ENCODE results near the gene ILDR1.
"Not testable (repeated sequence)": the region's sequence is repeated elsewhere in the genome, so short reads cannot be mapped to it uniquely, and the experiment has no call there.

The ILDR1 gene

DNA sequence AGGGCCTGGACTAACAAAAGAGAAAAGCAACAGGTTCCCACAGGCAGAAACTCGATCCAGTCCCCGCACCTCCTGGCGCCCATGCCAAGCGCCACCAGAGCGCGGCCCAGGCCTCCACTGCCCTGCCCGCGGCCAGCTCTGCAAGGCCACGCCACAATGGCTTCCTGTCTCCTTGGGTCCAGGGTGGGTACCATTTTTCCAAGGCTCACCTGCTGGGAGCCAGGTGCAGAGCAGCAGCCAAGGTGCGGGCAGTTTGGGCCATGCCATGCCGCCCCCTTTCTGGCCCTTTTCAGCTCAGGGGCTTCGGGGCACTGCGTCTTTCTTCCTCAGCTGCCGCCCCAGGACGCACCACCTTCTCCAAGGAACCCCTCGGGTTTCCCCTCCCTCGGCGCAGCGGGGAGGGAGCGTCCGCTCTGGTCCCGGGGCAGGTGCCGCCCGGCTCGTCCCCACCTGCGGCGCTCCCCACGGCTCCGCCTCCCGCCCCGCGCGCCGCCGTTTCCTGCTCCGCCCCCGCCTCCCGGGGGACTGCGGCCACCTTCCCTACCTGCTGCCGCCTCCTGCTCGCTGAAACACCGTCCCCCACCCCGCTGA lies at the start of gene ILDR1:
TSS of gene ILDR1 (minus strand) at position 437 of the 591 bp plus-strand sequence. CDS start at position 267, 170 bp downstream.
- DNase-seq: peak; percentile 81

DNA sequence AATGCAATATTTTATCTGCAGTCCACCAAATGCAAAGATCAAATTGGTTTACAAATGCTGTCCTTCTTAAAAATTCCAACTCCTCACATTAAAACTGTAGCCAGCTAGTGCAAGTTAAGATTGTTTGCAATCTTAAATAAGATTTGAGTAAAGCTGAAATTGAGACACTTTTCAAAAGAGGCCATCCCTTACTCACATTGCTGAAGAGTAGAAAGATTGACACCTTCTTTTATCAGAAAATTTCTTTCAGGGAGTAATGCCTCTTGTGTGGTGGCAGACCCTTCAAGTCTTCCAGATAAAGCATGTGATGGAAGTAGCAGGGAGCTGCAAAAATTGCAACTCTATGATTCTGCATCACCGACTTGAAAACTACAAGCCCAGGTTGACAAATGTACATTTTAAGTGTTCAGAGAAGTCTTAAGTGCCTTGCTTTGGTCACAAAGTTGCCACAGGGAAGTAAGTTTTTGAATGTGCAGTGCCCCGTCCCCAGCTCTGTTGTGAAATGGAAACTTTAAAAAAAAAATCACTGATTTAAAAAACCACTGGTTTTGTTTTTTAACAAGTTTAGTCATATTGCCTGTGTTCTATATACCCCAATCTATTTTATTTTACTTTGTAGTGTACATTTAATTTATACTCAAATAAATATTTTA lies 45.7 kb upstream of the ILDR1 start:
- DNase-seq: no peak

DNA sequence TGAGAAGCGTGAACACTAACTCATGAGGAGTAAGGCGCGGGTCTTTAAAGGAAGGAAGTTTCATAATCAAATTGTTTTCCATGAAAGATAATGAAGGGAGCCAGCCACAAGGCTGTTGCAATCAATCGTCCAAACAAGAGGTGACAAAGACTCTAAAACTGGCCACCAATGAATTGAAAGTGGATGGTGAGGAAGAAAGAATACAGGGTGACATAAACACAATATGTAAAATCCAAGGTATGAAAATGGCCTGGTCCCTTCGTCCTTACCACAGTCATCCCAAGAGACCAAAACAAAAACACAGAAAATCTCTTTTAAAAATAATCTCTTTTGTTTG lies 45.1 kb upstream of the ILDR1 start:
- DNase-seq: no peak

DNA sequence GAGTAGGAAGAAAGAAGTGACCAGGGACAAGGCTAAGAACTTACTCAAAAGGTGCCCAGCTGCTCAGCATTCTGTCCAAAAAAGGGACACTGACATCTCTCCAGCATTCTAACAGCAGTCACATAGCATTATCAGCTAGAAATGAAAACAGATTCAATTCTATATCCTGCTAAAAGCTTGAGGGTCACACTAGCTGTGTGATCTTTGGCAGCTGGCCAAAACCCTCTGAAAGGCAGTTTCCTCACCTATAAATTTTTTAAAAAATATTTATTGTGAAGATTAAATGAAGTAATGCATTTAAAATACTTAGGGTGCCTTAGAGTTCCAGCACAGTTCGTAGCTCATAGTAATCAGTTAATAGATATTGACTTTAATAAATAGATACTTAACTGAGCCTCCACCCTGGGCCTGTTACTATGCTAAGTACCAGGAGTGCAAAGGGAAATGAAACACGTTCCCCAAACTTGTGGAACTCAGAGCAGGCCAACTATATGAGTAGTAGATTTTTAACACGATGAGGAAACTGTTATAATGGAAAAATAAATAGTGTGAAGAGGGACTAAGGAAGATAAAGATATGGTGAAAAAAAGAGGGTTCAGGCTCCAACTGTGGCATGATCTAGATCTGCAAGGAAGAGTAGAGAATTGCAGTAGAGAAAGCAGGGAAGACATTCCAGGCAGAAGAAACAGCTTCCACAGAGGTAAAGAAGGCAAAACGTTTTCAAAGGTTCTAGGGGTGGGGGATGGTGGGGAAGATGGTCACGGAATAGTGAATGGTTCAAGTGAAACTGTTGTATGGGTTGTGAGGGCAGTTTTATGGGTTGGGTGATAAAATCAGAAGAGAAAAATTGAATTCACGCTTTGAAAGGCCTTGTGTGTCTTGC lies 44.5 kb upstream of the ILDR1 start:
- no peak for DNase-seq

DNA sequence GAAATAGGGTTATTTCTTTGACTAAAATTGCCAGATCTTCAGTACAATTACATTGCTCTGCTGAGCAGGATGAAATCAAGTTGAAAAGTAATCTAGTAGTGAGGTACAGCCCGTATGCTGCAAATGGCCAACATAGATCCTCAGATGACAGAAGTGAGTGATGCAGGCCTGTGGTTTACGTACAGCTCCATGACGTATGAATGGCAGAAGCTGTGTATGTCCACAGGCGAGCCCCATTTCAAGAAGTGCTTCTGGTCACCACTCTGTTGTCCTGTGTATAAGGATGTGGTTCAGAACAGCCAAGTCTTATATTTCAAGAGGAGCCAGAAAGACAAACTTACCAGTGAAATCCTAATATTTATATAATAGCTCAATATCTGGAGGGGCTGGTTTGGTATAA lies 42.3 kb upstream of the ILDR1 start:
- DNase-seq: no peak

DNA sequence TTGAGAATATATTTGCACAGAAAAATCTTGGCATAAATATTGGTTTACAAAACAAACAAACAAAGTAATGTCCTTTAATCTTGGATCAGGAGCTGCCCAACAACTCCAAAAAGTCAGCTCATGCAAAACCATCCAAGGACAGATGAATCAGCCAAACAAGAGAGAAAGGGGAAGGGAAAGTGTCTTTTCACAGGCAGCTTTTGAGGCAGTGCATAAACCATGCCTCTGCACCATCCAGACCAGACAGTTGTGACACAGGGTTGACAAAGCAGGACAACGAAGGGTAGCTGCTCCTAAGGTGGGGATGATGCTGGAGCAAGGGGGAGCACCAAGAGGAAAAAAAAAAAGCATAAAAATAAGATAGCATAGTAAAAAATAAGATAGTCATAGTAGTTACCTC lies 41.9 kb upstream of the ILDR1 start:
- no peak for DNase-seq

DNA sequence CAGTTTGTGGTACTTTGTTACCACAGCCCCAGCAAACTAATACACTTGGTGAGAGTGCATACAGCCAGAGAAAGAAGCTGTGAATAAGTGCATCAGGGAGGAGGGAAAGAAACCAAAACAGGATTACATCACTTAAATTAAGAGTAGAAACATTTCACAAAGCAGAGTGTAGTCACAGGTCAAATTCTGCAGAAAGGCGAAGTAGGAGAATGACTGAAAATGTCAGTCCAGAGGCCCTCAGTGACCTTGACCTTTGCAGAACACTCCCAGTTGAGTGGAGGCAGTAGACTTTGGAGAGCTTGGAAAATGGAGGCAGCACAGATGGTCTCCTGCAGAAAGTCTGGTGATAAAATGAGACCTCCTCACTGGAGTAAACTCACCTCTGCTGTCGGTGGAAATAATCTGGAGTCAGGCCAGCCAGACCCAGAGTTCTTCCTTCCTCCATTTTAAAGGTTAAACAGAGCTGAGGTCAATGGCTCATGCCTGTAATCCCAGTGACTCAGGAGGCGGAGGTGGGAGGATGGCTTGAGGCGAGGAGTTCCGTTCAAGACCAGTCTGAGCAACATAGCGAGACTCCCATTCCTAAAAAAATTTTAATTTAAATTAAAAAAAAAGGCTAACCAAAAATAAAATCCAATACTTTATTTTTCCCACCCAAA lies 38.1 kb upstream of the ILDR1 start:
- DNase-seq: no peak

DNA sequence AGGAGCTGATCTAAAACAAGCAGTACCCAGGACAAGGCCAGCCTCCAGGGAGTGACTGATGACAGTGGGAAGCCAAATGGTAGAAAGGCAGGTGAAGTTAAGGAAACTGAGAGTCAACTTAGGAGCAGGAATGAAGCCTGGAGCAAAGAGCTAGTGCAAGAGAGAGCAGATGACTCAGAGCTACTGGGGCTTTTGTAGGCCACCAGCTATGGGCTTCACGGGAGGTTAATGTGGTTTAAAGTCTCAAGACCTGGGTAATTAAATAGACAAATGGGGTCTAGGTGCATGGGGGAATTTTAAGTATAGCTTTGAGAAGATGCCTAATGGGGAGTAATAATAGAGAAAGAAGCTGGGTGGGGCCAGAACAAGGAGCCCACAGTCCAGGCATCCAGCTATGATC lies 36.2 kb upstream of the ILDR1 start:
- no peak for DNase-seq

DNA sequence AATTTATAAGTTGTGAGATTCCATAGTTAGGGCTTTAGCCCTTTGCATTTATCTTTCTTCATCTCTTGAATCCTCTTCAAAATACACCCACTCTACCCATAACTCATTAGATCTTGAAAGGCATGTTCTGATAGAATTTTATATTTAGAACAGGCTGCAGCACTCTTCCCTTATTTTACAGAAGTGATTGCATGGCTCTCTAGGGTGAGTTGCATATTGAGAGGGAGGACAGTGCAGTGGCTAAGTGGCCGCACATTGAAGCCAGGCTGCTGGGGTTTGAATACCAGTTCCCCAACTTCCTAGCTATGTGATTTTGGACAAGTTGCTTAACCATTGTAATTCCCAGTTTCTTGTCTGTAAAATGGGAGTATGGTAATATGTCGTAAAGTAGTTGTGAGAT lies 35.6 kb upstream of the ILDR1 start:
- DNase-seq: no peak

DNA sequence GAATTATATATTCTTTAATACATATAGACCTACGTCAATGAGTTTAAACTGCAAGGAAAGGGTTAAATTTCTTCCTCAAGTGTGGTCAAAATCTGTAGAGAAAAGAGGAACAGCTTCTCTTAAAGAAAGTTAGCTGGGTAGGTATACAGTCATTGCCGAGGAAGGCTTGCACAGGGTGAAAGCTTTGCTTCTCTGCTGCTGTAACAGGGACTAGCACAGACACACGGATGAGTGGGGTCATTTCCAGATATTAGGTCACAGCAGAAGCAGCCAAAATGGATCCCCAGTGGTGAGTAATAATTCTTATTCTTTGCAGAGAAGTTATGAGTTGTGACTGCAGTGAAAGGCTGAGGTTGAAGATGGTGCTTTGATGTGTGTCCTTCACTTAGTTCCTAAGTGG lies 33.2 kb upstream of the ILDR1 start, which contains the start of gene CD86:
TSS of gene CD86 (plus strand) at position 148 of the 400 bp plus-strand sequence. CDS start at position 276, 128 bp downstream.
- DNase-seq: no peak

DNA sequence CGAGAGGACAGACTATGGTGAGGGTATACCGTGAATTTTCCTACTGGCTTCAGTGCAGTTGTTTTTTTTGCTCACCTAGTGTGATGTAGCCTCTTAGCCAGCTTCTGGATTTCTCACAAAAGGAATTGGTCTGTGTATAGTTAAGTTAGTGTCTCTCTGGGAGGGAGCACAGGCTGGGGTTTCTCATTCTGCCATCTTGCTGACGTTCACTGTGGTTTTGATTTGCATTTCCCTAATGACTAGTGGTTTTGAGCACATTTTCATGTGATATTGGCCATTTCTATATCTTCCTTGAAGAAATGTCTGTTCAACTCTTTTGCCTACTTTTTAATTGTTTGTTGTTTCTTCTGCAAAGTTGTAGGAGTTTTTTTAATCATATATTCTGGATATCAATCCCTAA lies 30.9 kb upstream of the ILDR1 start:
- no peak for DNase-seq

DNA sequence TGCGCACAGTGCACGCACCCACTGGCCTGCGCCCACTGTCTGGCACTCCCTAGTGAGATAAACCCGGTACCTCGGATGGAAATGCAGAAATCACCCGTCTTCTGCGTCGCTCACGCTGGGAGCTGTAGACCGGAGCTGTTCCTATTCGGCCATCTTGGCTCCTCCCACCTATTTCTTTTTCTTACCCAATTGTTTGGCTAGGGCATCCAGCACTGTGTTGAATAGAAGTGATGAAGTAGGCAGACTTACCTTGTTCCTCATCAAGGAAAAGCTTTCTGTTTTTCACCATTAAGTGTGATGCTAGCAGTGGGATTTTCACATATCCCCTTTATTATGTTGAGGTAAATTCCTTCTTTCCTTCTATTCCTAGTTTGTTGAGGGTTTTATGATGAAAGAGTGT lies 25.7 kb upstream of the ILDR1 start:
- DNase-seq: not testable (repeated sequence)

DNA sequence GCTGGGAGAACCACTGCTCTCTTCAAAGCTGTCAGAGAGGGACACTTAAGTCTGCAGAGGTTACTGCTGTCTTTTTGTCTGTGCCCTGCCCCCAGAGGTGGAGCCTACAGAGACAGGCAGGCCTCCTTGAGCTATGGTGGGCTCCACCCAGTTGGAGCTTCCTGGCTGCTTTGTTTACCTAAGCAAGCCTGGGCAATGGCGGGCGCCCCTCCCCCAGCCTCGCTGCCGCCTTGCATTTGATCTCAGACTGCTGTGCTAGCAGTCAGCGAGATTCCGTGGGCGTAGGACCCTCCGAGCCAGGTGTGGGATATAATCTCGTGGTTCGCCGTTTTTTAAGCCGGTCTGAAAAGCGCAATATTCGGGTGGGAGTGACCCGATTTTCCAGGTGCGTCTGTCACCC lies 25.2 kb upstream of the ILDR1 start:
- DNase-seq: not testable (repeated sequence)

DNA sequence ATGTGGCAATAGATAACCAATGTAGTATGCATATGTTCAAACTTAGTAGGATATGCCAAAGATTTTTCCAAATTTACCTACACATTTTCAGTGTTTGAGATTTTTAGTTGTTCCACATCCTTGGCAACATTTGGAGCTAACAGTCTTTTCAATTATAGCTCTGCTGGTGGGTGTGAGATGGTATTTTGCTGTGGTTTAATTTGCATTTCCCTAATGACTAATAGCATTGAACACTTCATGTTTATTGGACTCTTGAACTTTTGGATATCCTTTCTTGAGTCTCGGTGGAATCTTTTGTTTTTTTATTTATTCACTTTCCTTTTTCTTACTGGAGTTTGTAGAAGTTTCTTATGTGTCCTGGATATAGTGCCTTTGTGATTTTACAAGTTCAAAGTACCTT lies 11.0 kb upstream of the ILDR1 start:
- DNase-seq: no peak

DNA sequence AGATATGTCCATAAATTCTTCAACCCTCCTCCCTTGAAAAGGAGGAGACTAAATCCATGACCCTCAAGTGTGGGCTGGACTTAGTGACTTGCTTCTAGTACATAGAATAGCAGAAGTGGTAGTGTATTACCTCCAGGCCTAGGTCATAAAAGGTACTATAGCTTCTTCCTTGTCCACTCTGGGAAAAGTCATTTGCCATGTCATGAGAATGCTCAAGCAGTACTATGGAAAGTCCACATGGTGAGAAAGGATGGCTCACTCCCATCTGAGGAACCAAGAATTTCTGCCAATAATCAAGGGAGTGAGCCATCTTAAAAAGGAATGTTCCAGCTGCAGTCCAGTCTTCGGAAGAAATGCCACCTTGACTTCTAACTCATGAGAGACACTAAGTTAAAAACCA lies 10.5 kb upstream of the ILDR1 start:
- no peak for DNase-seq

DNA sequence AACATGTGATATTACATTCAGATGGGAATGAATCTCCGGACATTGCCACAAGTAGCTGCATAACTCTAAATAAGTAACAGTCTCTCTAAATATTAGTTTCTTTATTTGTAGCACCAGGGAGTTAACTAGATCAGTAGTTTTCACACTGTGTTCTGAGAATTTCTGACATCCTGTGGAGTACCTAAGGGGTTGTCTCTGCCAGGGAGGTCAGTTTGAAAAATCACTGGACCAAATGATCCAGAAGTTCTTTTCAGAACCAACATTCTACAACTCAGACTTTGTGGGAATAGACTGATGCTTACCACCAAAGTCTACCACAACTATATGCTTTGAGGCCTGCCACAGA lies 9.0 kb upstream of the ILDR1 start:
- no peak for DNase-seq

DNA sequence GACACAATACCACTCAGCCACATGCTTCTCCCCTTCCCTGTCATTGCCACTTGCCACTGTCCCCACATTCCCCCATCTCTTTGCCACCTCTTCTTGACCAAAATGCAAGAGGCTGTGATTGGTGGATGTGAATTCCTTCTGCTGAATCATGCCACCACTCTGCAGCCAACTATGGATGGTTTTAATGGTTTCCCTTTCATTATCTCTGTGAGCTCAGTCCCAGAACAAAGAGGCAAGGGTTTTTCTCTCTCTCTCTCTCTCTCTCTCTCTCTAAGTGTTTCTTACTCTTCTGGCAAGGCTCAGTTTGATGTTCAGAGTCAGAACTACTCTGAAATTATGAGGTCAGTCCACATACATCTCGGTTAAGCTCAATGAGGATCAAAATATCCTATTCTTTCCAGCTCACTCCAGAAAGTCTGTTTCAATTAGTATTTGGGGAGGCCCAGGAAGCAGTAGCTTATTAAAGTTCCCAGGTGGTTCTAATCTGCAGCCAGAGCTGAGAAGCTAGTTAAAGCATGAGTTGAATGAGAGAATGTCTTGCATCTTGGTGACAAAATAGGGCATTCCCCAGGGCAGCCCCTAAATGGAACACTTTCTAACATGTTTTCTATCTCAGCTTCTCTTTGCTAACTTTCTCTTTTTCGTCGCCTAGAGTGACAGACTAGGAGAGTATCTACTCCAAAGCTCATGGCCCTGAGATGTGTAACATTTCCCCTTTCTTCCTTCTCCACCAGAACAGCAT lies 8.5 kb upstream of the ILDR1 start:
- no peak for DNase-seq

DNA sequence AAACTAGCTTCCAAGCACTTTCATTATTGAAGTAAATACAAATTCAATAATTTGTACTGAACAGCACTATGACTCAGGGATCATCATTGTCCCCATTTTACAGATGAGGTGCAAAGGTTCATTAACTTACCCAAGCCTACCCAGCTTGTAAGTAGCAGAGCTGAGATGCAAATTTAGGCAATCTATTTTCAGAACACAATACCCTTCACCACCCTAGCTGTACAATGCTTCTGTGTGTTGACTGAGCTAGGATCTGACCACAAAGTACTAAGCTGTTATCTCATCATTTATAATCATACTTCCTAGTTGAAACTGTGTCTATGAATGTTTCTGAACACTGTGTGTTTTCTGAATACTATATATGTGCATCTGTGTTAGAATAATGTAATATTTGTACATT lies 3.2 kb upstream of the ILDR1 start:
- DNase-seq: no peak

DNA sequence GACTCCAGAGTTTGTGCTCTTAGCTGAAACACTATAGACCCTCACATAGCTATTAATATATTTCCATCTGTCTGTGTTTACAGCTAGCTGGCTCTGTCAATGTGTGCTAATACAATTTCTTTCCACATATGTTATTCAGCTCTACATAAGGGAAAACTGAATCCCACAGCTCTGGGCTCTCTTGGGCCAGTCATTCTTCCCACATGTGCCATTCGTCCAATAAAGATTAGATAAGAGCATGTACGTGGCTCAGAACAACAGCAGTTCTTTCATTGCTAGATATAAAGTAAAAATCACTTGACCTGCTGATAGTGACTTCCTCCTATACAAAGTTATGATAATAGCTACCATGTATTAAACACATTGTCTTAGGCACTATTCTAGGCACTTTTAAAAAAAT lies 2.8 kb upstream of the ILDR1 start:
- no peak for DNase-seq

DNA sequence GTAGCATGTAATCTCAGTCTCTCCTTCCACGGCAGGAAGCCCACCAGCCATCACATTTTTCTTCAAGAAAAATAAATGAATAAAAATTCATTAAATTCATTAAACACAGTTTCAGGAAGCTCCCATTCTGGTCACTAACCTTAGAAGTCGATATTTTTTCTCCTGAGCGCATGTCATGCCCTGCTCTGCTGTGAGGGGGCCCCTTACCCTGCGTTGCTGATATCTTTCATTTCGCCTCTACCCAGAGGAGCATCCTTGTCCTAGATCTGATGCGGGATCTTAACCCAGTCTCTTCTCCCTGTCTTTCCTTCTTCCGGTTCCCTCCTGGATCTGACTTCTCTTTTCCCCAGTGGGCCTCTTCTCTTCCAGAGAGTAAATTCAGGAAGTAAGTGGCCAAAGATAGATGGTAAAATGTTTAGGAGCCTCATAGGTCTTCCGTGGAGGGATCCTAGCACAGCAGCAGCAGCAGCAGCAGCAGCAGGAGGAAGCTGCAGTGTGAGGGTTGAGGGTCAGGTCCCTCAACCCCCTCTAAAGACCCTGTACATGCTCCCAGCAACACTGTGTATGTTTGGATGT lies 1.4 kb upstream of the ILDR1 start:
- no peak for DNase-seq

DNA sequence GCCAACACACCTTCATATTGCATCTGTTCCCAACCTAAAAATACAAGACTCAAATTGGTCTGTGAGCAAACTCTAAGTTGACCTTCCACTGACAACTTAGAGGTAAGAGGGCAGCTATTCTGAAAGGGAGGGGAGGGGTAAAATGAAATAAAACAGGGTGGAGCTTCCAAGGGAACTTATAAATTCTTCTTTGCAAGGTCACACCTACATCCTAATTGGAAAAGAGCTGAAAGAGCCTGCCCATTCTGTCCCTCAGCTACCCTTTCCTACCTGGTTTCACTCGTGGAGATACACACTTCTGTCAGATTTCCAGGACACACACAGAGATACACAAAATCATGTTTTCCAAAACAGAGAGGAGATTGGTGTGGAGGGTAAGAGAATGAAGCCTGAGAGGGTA lies 1.0 kb downstream of the ILDR1 start:
- DNase-seq: no peak

DNA sequence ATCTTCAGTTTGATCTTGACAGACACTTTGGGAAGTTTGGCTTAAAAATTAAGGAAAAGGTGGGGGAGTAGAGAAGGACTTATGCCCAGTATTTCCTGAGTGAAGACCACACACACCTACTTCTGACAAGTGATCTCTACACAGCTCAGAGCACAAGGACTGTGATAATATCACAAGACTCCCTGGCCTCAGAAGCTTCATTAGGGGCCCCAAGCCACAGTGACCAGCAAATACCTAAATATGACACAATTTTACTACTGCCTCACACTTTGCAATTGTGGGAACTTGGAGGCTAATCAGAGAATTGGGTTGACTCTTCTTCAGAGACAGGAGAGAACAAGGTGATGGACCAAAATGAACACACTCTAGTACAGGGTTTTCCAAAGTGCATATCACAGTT lies 2.6 kb downstream of the ILDR1 start:
- no peak for DNase-seq

DNA sequence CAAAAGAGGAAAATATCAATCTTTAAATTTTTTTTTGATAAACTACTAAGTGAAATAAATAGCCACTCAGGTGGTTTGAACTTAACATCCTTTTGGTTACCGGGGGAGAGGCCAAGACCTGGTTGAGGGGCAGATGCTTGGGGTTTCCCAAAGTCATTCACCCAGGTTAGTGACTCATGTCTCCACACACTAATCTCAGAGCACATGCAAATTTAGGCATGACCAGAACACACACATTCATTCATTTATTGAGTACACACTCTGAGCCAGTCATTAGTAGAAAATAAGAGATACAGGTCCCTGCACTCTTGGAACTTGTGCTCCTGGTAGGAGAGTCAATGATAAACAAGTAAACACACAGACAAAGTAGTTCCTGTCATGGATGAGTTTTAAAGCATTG lies 7.3 kb downstream of the ILDR1 start:
- no peak for DNase-seq

Data from NCI-H2107 (cell line).